Left ventricle myocardium inferior (tissue), 1 donor: ENCODE measurements around the gene RALY. TPM values are rescaled to one million over a fixed set of nuclear protein-coding genes. Genes with fewer than 3 reads are reported as not detected.

ENCODE experiments used
- DNase-seq: peaks from one replicate; pipeline ENCODE4 v3.0.0-alpha.2; 2020
- H3K27ac ChIP-seq: fragments of 200-600 bp; replicated peaks from 2 replicates; pipeline ENCODE4 v1.8.0; 2021
- H3K27me3 ChIP-seq: fragments of 200-600 bp; 2 replicates; pipeline ENCODE4 v1.8.0; 2021; ENCODE audit warnings: low read depth
- H3K36me3 ChIP-seq: fragments of 200-600 bp; 2 replicates; pipeline ENCODE4 v1.8.0; 2021
- H3K4me1 ChIP-seq: fragments of 200-600 bp; 2 replicates; pipeline ENCODE4 v1.8.0; 2021
- H3K4me3 ChIP-seq: fragments of 200-600 bp; 2 replicates; pipeline ENCODE4 v1.8.0; 2021; ENCODE audit warnings: mild to moderate bottlenecking, moderate library complexity
- H3K9me3 ChIP-seq: fragments of 200-600 bp; replicated peaks from 2 replicates; pipeline ENCODE4 v1.8.0; 2021
- CTCF ChIP-seq: fragments of 200-600 bp; IDR thresholded peaks from 2 replicates; pipeline ENCODE4 v1.8.0; 2021; ENCODE audit warnings: antibody characterized with exemption, mild to moderate bottlenecking, borderline replicate concordance
- intact Hi-C: fragments of 100-400 bp; cut with micrococcal nuclease; formaldehyde crosslinking; loops from one replicate; pipeline ENCODE4 v1.11.0; 2022
- total RNA-seq: library from RNA; stranded (reverse); fragmentation: NEBNext Ultra II Directional; extraction: Animal tissue kit (Norgen Biotek cat#: 25700); gene quantifications from one replicate; pipeline ENCODE4 v1.2.1, GENCODE V29; 2021
- donor health status: DM: no; HTN: yes; CAD: no; lungs with severe emphysema.

RALY gene
- total RNA-seq, 1 donor from 2014 or later: 107 TPM

DNA sequence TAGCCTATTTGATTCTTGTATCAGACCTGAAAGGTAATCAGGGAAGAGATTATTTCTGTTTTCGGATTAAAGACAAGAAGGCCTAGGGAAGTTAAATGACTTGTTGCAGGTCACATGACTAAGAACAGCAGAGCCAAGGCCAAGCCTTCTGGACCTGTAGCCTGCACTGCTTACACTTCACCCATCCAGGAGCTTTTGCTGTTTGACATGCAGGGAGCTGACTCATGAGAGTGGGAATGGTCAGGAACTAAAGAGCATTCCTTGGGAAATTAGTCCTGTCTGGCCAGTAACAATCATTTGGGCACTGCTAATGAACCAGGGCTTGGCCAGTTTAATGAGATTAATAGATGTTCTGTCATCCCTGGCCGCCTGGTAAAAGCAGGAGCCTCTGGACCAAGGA is 71.5 kb downstream of the RALY start:
- peaks cover 63% of the 10 kb centered on the region for H3K4me1 ChIP-seq
- H3K36me3 ChIP-seq: peaks cover 6% of the 10 kb centered on the region
- DNase-seq: no peak
- TF ChIP-seq CTCF: no peak
- no peaks in the 10 kb centered on the region for H3K27me3 ChIP-seq
- no peak overlapping the region for H3K27ac ChIP-seq
- intact Hi-C loops: loop anchor here (5.0 kb wide), 1 partner anchor 133 kb away; no protein-coding TSS in a partner anchor
- no peaks in the 10 kb centered on the region for H3K9me3 ChIP-seq
- H3K4me3 ChIP-seq: no peak overlapping the region

DNA sequence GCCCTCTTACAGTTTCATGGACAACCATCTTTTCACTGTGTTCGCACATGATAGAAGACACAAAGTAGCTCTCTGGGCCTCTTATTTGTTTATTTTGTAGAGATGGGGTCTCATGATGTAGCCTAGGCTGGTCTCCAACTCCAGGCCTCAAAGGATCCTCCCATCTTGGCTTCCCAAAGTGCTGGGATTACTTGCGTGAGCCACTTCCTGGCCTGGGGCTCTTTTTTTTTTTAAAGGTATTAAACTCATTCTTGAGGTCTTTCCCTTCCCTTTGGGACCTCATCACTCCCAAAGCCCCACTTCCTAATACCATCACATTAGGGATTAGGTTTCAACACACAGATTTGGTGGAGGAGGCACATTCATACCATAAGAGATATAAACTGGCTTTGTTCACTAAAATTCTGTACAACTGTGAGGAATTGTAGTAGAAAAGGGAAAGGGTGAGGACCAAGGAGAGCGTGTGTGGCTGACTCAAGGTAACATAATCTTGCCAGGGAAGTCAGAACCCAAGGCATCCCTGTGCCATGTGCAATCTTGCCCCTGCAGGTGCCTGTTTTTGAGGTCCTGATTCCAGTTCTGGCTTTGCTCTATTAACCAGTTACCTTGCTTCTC is 72.9 kb downstream of the RALY start:
- Histone ChIP-seq H3K9me3 (no peaks in the 10 kb centered on the region), H3K4me1 (peaks cover 58% of the 10 kb centered on the region), H3K27ac (peak overlapping the region; percentile 9), H3K27me3 (no peaks in the 10 kb centered on the region), H3K36me3 (no peaks in the 10 kb centered on the region), H3K4me3 (no peak overlapping the region)
- no peak for TF ChIP-seq CTCF
- intact Hi-C loops: loop anchor here (5.0 kb wide), 1 partner anchor 134 kb away; no protein-coding TSS in a partner anchor
- no peak for DNase-seq

GRCh38 chr20:34068001-34068400 is 74.3 kb downstream of the RALY start:
- Histone ChIP-seq H3K9me3 (no peaks in the 10 kb centered on the region), H3K27me3 (no peaks in the 10 kb centered on the region), H3K27ac (no peak overlapping the region), H3K36me3 (peaks cover 11% of the 10 kb centered on the region), H3K4me1 (peaks cover 58% of the 10 kb centered on the region), H3K4me3 (no peak overlapping the region)
- intact Hi-C loops: loop anchor here (5.0 kb wide), 1 partner anchor 136 kb away; no protein-coding TSS in a partner anchor
- no peak for DNase-seq
- no peak for TF ChIP-seq CTCF

GRCh38 chr20:34069341-34070078 is 75.8 kb downstream of the RALY start:
- Histone ChIP-seq H3K27ac (peak overlapping the region; percentile 35), H3K27me3 (no peaks in the 10 kb centered on the region), H3K36me3 (peaks cover 21% of the 10 kb centered on the region), H3K4me3 (no peak overlapping the region), H3K4me1 (peaks cover 55% of the 10 kb centered on the region), H3K9me3 (no peaks in the 10 kb centered on the region)
- TF ChIP-seq CTCF: peak; percentile 90
- DNase-seq: peak; percentile 56
- intact Hi-C loops: loop anchor here (5.0 kb wide), 1 partner anchor 137 kb away; no protein-coding TSS in a partner anchor

DNA sequence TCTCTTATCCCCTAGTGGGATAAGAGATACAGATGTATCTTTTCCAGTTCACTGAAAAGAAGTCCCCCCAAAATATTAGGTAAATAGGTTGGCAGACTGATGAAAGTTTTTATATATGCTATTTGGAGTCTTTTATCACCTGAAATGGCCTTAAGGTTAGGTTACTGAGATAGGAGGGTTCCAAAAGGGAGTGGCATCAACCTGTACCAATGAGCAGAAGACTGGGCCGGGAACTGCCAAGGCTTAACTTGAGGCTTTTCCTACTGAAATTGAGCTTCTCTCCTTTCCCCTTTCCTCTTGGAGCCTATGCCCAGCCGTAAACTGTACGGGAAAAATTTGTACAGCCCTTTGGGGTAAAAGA is 76.3 kb downstream of the RALY start:
- H3K36me3 ChIP-seq: peaks cover 26% of the 10 kb centered on the region
- H3K27me3 ChIP-seq: no peaks in the 10 kb centered on the region
- no peak overlapping the region for H3K4me3 ChIP-seq
- H3K4me1 ChIP-seq: peaks cover 49% of the 10 kb centered on the region
- no peaks in the 10 kb centered on the region for H3K9me3 ChIP-seq
- DNase-seq: no peak
- intact Hi-C loops: no loop called here
- TF ChIP-seq CTCF: peak; percentile 23
- H3K27ac ChIP-seq: no peak overlapping the region
